ENCODE measurements around the gene ASAP2. TPM values are rescaled to one million over a fixed set of nuclear protein-coding genes. Genes with fewer than 3 reads are reported as not detected.
A peak's percentile ranks its signal among the peaks of the same experiment; 100 is the strongest.

Gene ASAP2
- total RNA-seq, 1 experiment from 2014 or later: 12.6 TPM

- peaks cover 0 to 16% (median 1%) of the 10 kb centered on the region in 3 experiments; a peak in 4 of 7 replicates for H3K36me3 Mint-ChIP-seq (ENCODE audit: insufficient read depth in 1 of 3, low read depth in 3 of 3)
- TF ChIP-seq CTCF (conservative IDR thresholded peaks at IDR 0.05): no peak
- no peak for DNase-seq
- H3K27me3 ChIP-seq (ENCODE audit: insufficient read depth, low read length): no peaks in the 10 kb centered on the region
- peaks cover 28 to 35% of the 10 kb centered on the region in 2 experiments for H3K4me1 Mint-ChIP-seq
- no peak overlapping the region for H2BK20ac ChIP-seq (ENCODE audit: low read depth, low read length, poor library complexity, severe bottlenecking)
- no peak overlapping the region for H4K5ac ChIP-seq (ENCODE audit: insufficient read length, low read depth, low read length)
- peak overlapping the region in 1 of 3 experiments; percentile 73; a peak in 3 of 7 replicates for H3K27ac Mint-ChIP-seq
- H3K4me3 Mint-ChIP-seq: no peak overlapping the region
- no peak overlapping the region for H2AK5ac ChIP-seq (ENCODE audit: insufficient read length, low read length)
- no peak overlapping the region for H3T11ph ChIP-seq (ENCODE audit: low read length)
- H3K4ac ChIP-seq (ENCODE audit: low read depth, low read length): no peak overlapping the region
- no peak overlapping the region for H2AFZ ChIP-seq (ENCODE audit: low read length)
- H3K23me2 ChIP-seq (ENCODE audit: insufficient read length, low read depth, low read length, poor library complexity, severe bottlenecking): no peaks in the 10 kb centered on the region
- H2BK5ac ChIP-seq (ENCODE audit: insufficient read length, low read length): no peak overlapping the region
- no peak overlapping the region for H2BK120ac ChIP-seq (ENCODE audit: low read depth, low read length, poor library complexity, severe bottlenecking)
- H3K9me3 Mint-ChIP-seq: peaks cover 7 to 8% of the 10 kb centered on the region in 2 experiments; a peak in 4 of 5 replicates
- no peaks in the 10 kb centered on the region for H3K79me1 ChIP-seq (ENCODE audit: insufficient read depth, low read depth, low read length, poor library complexity, severe bottlenecking)
- H2BK15ac ChIP-seq (ENCODE audit: low read depth, low read length): no peak overlapping the region
- no peak overlapping the region for H3K27ac ChIP-seq (ENCODE audit: insufficient read length, low read depth, low read length)
- no peak overlapping the region for H3K18ac ChIP-seq (ENCODE audit: insufficient read length, low read depth, low read length)
- no peaks in the 10 kb centered on the region for H3K9me3 ChIP-seq (ENCODE audit: control insufficient read depth, low read depth, low read length)
- H4K20me1 ChIP-seq (ENCODE audit: control insufficient read depth, insufficient read depth, insufficient read length): no peaks in the 10 kb centered on the region
- H3K4me1 ChIP-seq (ENCODE audit: insufficient read depth, low read length): peaks cover 7% of the 10 kb centered on the region; the same call in 1 of the 2 replicates
- H3K79me2 ChIP-seq (ENCODE audit: insufficient read depth, low read length): peaks cover 2% of the 10 kb centered on the region; the same call in 1 of the 2 replicates
- H3K4me2 ChIP-seq (ENCODE audit: insufficient read depth, insufficient read length, low read length): no peak overlapping the region
- no peak overlapping the region for H2BK12ac ChIP-seq (ENCODE audit: insufficient read length, low read depth, low read length)
- H3K23ac ChIP-seq (ENCODE audit: insufficient read length, low read depth, low read length): no peak overlapping the region
- H3K9ac ChIP-seq (ENCODE audit: extremely low read depth, insufficient read length, low read length): no peak overlapping the region
- H3K27me3 Mint-ChIP-seq (ENCODE audit: low read depth): no peaks in the 10 kb centered on the region; the same call in none of the 2 replicates
- no CpG with 5 or more reads among the region's 5 CpGs for WGBS (ENCODE audit: extremely low coverage, insufficient read length, low lambda C conversion rate)
- H3K56ac ChIP-seq (ENCODE audit: insufficient read length, low read depth, low read length): no peak overlapping the region
- H4K91ac ChIP-seq (ENCODE audit: insufficient read length, low read depth, low read length): no peak overlapping the region
- H3K14ac ChIP-seq (ENCODE audit: insufficient read depth, low read length): no peak overlapping the region
- no peak overlapping the region for H4K8ac ChIP-seq (replicated peaks; ENCODE audit: insufficient read length, low read depth, low read length)
These were observed 68.2 kb downstream of the ASAP2 start for GRCh38 chr2:9274701-9275343.

All from H9 (cell line).